Measurements from ENCODE around the gene FMNL2. TPM values are rescaled to one million over a fixed set of nuclear protein-coding genes. Genes with fewer than 3 reads are reported as not detected.

The FMNL2 gene
- total RNA-seq, 1 experiment from 2014 or later: 28.1 TPM

DNA sequence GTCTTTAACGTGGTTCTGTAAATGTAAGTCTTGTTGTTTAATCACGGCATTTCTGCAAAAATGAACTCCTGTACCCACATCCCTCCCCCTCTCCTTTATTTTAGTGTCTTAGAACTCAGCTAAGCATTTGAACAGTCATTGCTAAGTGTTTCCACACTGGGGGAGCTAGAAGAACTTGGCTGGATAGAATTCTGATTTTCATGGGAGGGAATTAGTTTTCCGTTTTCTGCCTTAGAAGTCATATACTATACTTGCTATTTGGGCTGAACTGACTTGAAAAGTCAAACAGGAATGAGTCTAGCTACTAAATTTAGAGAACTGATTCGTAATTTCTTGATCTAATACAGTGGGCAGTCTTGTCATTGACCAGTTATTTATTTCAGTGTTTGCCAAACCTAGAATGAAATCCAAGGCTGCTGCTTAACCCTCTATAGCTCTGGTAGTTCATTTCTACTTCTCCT, 61.1 kb downstream of the FMNL2 start:
- Histone ChIP-seq H3K9me3 (ENCODE audit: control insufficient read depth in 1 of 2, insufficient read depth in 1 of 2, low read depth in 1 of 2, low read length in 2 of 2) (no peaks in the 10 kb centered on the region), H3K9me2 (ENCODE audit: insufficient read depth) (no peaks in the 10 kb centered on the region), H3K4me2 (ENCODE audit: low read length) (no peak overlapping the region), H4K20me1 (ENCODE audit: insufficient read depth) (no peaks in the 10 kb centered on the region), H3K9ac (ENCODE audit: low read length) (no peak overlapping the region), H2AFZ (ENCODE audit: low read depth, low read length, poor library complexity, severe bottlenecking) (no peak overlapping the region), H3K4me3 (replicated peaks in 1 of 2; ENCODE audit: low read depth in 1 of 2, low read length in 2 of 2) (no peak overlapping the region), H3K27me3 (ENCODE audit: insufficient read depth, low read length) (no peaks in the 10 kb centered on the region), H3K36me3 (ENCODE audit: control insufficient read depth in 1 of 2, insufficient read depth in 2 of 2, low read length in 2 of 2) (no peaks in the 10 kb centered on the region), H3K4me1 (ENCODE audit: control insufficient read depth in 1 of 2, insufficient read depth in 2 of 2, low read length in 2 of 2) (peaks cover 0 to 9% of the 10 kb centered on the region in 2 experiments; a peak in 2 of 4 replicates), H3K79me2 (ENCODE audit: insufficient read depth, low read length) (peaks cover 31% of the 10 kb centered on the region), H3K27ac (ENCODE audit: low read depth, low read length) (no peak overlapping the region)
- RAD21 ChIA-PET (ENCODE audit: low non-redundant PET in 1 of 2, low total read pairs in 2 of 2, uncharacterized antibody in 2 of 2, unreplicated experiment in 2 of 2): no interaction called here
- intact Hi-C loops (cut with micrococcal nuclease): no loop called here
- ATAC-seq (no peak), DNase-seq (ENCODE audit: low read depth, low spot score) (no peak)
- no TSS peak for BruUV-seq (replicated peaks)
- POLR2A ChIA-PET: no interaction called here
- TF ChIP-seq, protein P1, sequence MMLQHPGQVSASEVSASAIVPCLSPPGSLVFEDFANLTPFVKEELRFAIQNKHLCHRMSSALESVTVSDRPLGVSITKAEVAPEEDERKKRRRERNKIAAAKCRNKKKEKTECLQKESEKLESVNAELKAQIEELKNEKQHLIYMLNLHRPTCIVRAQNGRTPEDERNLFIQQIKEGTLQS (IDR thresholded peaks at IDR 0.05): no peak
- TF ChIP-seq, protein P2, sequence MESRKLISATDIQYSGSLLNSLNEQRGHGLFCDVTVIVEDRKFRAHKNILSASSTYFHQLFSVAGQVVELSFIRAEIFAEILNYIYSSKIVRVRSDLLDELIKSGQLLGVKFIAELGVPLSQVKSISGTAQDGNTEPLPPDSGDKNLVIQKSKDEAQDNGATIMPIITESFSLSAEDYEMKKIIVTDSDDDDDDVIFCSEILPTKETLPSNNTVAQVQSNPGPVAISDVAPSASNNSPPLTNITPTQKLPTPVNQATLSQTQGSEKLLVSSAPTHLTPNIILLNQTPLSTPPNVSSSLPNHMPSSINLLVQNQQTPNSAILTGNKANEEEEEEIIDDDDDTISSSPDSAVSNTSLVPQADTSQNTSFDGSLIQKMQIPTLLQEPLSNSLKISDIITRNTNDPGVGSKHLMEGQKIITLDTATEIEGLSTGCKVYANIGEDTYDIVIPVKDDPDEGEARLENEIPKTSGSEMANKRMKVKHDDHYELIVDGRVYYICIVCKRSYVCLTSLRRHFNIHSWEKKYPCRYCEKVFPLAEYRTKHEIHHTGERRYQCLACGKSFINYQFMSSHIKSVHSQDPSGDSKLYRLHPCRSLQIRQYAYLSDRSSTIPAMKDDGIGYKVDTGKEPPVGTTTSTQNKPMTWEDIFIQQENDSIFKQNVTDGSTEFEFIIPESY (IDR thresholded peaks at IDR 0.05; ENCODE audit: extremely low read depth, insufficient replicate concordance, low read length): no peak
- TF ChIP-seq, protein P3, sequence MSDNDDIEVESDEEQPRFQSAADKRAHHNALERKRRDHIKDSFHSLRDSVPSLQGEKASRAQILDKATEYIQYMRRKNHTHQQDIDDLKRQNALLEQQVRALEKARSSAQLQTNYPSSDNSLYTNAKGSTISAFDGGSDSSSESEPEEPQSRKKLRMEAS (IDR thresholded peaks at IDR 0.05): no peak
- no peak for TF ChIP-seq CBX3 (IDR thresholded peaks at IDR 0.05; ENCODE audit: low read depth)
- no peak for TF ChIP-seq YY1 (IDR thresholded peaks at IDR 0.05; ENCODE audit: extremely low read depth, insufficient replicate concordance, low read depth, low read length)
- TF ChIP-seq EZH2phosphoT487 (IDR thresholded peaks at IDR 0.05; ENCODE audit: borderline replicate concordance): no peak
- CTCF ChIA-PET: interaction anchor here (0.8 kb wide), 1 partner anchor 14 kb away, joined by 3 read pairs; no protein-coding TSS in a partner anchor

DNA sequence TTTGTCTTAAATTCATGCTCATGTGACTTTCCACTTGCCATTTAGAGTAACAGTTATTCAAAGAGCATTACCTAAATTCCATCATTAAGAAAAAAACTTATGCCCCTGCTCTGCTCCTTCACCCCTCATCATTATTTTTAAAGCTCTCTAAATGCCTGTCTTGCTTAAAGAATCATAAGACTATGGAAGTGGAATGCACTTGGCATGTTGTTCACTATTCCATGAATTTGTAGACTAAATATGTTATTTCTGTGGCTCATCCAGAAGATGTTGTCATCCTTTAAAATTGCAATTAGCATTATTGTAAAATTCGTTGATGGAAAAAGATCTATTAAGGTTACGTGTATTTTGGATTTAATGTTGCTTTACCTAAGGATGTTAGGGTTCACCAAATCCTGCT, 61.8 kb downstream of the FMNL2 start:
- Histone ChIP-seq H3K9me3 (ENCODE audit: control insufficient read depth in 1 of 2, insufficient read depth in 1 of 2, low read depth in 1 of 2, low read length in 2 of 2) (no peaks in the 10 kb centered on the region), H3K4me2 (ENCODE audit: low read length) (no peak overlapping the region), H3K27ac (ENCODE audit: low read depth, low read length) (no peak overlapping the region), H3K27me3 (ENCODE audit: insufficient read depth, low read length) (no peaks in the 10 kb centered on the region), H3K9ac (ENCODE audit: low read length) (no peak overlapping the region), H4K20me1 (ENCODE audit: insufficient read depth) (no peaks in the 10 kb centered on the region), H3K4me3 (replicated peaks in 1 of 2; ENCODE audit: low read depth in 1 of 2, low read length in 2 of 2) (no peak overlapping the region), H3K79me2 (ENCODE audit: insufficient read depth, low read length) (peaks cover 35% of the 10 kb centered on the region), H2AFZ (ENCODE audit: low read depth, low read length, poor library complexity, severe bottlenecking) (no peak overlapping the region), H3K9me2 (ENCODE audit: insufficient read depth) (no peaks in the 10 kb centered on the region), H3K4me1 (ENCODE audit: control insufficient read depth in 1 of 2, insufficient read depth in 2 of 2, low read length in 2 of 2) (peaks cover 6 to 15% of the 10 kb centered on the region in 2 experiments), H3K36me3 (ENCODE audit: control insufficient read depth in 1 of 2, insufficient read depth in 2 of 2, low read length in 2 of 2) (no peaks in the 10 kb centered on the region)
- ChIA-PET POLR2A (no interaction called here), RAD21 (ENCODE audit: low non-redundant PET in 1 of 2, low total read pairs in 2 of 2, uncharacterized antibody in 2 of 2, unreplicated experiment in 2 of 2) (no interaction called here), CTCF (no interaction called here)
- no peak for TF ChIP-seq CEBPB (IDR thresholded peaks at IDR 0.05; ENCODE audit: low read depth)
- TF ChIP-seq, protein P3 (IDR thresholded peaks at IDR 0.05): no peak
- no peak for TF ChIP-seq EZH2 (IDR thresholded peaks at IDR 0.05)
- TF ChIP-seq CBX3 (IDR thresholded peaks at IDR 0.05; ENCODE audit: low read depth): no peak
- TF ChIP-seq ZFX (IDR thresholded peaks at IDR 0.05): no peak
- ATAC-seq (no peak), DNase-seq (ENCODE audit: low read depth, low spot score) (no peak)
- no TSS peak for BruUV-seq (replicated peaks)
- intact Hi-C loops (cut with micrococcal nuclease): no loop called here

Data from HCT116 (cell line).